GM21737 (cell line): ENCODE measurements around the gene KDM2B.
"Not testable (repeated sequence)": the region's sequence is repeated elsewhere in the genome, so short reads cannot be mapped to it uniquely, and the experiment has no call there.

Experiments used
- ATAC-seq: cut with Tn5 transposase; IDR thresholded peaks from one replicate; pipeline ENCODE4 v1.9.1; 2021; ENCODE audit warnings: mild to moderate bottlenecking, moderate library complexity; ENCODE audit not compliant: unreplicated experiment

The KDM2B gene

DNA sequence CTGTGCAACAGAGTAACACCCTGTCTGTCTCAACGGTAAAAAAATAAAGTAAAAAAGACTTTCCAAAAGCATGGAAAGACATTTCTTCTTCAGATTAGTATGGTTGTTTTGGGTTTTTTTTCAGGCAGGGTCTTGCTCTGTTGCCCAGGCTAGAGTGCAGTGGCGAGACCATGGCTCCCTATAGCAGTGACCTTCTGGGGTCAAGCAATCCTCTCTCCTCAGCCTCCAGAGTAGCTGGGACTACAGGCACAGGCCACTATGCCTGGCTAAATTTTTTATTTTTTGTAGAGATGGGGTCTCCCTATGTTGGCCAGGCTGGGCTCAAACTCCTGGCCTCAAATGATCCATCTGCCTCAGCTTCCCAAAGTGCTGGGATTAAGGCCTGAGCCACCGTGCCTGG, 72.8 kb downstream of the KDM2B start:
- no peak for ATAC-seq

GRCh38 chr12:121507245-121507644, 73.6 kb downstream of the KDM2B start:
- ATAC-seq, result no peak

- ATAC-seq, result no peak
Measured at GRCh38 chr12:121505513-121505912, 75.3 kb downstream of the KDM2B start.

- no peak for ATAC-seq
Measured at GRCh38 chr12:121504505-121504904, 76.3 kb downstream of the KDM2B start.

- no peak for ATAC-seq
Measured at GRCh38 chr12:121503395-121503794, 77.4 kb downstream of the KDM2B start.

DNA sequence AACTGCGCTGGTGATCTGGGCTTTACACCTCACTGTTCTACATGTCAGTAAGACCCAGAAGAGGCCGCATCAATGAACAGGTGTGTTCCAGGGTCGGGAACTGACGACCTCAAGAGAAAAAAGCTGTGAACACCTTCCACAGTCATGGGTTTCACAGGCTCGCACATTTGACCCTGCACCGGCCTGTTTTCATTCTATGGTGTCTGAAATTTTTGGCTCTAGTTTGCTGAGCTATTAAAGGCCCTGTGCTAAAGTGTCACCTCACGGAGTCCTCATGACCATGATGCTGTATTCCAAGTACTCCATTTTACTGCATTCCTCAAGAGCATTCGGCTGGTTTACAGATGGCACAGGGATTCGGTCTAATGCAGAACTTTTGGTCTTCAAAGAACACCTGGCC, 78.9 kb downstream of the KDM2B start:
- ATAC-seq, result no peak

DNA sequence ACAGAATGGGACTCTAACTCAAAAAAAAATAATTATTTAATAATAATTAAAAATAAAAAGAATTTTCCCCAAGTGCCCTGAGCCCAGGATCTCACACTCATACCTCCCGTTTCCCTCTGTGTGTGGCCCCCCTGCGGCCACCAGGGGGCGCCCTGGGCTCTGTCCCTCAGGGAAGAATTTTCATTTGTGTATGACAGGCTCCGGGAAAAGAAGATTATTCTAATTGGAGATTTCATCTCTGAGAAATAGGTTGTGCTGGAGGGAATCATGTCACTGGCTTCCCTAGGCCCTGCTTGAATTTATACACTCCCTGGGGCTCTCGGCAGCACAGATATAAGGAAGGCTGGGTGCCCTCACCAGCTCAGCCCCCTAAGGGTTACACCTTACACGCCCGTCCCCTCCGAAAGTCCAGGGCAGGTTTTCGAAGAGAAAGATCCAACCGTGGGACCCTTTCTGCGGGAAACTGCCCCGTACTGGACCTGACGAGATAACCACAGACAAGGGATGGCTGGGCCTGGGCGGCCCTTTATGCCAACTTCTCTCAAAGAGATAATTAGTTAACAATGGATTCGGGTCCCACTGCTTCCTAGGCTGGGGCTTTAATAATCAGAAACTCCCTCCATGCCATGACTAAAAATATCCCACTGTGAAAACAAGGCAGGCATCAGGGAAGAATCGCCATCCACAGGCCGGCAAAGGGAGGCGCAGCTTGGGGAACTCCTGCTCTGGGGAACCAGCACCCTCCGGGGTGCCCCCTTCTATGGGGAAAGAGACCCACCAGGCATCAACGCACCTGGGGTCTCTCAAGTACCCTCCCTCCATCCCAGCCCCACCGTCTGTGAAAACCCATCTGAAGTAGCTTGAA, 80.7 kb downstream of the KDM2B start:
- no peak for ATAC-seq

DNA sequence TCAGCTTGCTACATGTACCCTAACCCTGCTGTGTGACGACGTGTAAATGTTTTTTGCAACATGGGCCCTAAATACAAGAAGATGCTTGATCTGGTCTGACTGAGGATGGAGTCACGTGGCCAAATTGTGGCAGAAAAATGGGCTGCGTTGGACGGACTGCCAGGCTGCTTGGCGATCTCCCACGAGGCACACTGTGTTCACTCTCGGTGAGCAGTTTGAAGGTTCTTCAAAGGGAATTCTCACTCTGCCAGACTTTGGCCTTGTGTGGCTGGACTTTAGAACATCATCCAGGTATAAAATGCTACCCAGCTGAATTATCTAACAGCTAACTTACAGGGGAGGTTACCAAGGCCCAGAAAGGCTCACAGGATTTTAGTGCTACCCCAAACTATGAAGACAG, 85.1 kb downstream of the KDM2B start:
- ATAC-seq, result no peak

- ATAC-seq, result no peak
Measured at GRCh38 chr12:121494093-121494787, 86.6 kb downstream of the KDM2B start.

DNA sequence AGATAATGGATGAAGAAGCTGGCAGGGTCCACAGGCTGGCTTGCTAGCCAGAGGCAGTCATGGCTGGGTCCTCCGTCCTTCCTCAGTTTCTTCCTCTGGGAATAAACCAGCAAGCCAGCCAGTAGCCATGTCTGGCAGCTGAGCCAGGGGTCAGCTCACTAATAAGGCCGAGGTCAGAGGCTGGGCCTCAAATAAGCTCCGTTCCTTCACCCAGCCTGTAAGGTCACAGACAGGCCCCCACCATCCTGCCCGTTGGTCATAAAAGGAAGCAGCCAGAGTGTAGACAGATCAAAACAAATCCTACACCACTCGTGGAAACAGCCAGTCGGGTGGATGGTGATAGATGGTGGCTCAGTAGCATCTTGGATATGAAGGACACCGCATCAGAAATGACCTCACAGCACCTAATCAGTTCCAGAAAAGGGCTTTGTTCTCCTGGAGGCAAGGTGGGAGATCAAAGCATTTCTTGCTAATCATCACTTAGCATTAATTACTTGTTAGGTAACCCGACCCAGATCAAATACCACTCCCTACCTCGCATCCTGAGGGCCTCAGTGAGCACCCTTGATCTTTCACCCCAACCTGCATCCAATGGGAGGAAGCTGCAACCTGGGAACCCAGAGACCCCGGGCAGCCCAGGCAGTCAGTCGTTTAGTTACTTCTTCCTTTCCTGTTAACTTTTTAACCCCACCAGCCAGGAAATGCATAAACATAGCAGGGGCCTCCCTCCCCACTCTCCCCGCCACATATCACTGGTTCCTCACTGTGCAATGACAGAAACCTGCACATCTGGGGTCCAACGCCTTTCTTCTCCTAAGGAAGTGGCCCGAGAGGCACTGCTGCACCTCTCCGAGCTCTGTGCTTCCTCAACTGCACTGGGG, 90.2 kb downstream of the KDM2B start:
- no peak for ATAC-seq

DNA sequence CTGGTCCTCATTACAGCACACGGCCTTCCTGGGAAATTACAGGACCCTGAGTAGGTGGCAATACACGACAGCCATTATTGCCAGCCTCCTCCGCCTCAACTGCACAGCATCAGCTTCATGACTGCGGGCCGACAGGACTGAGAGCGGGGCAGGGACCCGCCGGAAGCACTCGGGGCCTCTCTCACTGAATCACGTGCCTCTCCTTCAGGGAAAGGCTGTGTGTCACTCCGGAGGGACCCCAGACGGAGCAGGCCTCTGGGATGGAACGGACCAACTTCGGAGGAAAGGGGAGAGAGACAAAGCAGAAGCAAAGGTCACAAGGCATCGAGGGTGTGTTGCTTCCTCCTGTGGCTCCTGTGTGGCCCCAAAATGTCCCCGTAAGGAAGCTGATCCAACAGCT, 90.9 kb downstream of the KDM2B start:
- ATAC-seq, result no peak

DNA sequence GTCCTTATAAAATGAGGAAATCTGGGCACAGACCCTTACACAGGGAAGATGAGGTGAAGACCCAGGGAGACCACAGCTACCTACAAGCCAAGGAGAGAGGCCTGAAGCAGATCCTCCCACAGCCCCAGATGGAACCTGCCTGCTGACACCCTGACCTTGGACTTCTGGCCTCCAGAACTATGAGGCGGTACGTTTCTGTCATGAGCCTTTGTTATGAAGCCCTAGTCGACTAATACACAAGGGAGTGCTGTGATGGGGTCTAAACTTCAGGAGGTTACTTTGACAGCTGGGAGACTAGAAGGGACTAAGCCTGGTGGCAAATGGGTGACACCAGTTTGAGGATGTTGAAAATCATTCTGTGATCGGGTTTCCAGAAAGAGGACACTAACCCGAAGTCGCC, 95.9 kb downstream of the KDM2B start:
- no peak for ATAC-seq

GRCh38 chr12:121484564-121484963, 96.3 kb downstream of the KDM2B start:
- ATAC-seq, result not testable (repeated sequence)

DNA sequence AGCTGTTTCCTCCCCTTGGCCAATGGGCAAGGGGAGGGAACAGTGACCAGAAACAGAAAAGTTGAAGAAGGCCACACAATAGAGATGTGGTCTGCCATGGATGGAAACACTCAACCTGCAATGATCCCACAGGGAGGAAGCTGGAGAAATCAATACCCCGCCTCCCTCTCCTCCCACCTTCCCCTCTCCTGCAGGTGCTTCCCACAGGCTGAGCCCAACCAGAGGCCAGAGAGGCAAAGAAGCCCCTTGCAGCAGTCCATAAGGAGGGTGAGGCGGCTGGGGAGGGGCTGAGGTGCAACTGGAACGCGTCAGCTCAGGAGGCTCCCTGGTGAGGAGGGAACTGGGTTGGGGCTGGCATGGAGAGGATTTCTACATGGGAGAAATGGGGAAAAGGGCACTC, 96.9 kb downstream of the KDM2B start:
- no peak for ATAC-seq

DNA sequence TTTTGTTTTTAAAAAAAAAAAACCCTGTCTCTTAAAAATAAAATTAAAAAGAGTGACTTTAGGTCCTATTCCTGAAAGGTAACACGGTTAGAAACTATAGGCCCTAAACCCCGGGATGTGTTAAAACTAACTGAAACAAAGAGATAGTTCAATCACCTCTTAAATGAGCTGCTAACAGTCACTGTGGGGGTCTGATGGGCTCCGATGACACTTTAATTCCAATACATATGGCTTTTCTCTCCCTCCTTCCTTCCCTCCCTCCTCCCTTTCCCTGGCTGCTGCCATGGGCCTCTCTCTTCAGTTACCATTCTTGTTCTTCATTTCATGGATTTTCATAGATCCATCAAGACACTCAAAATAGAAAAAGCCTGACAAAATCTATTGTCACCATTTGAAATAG, 104.3 kb downstream of the KDM2B start:
- ATAC-seq, result no peak

GRCh38 chr12:121475279-121475678, 105.5 kb downstream of the KDM2B start:
- no peak for ATAC-seq

- no peak for ATAC-seq
Measured at GRCh38 chr12:121472150-121472905, 108.5 kb downstream of the KDM2B start.

DNA sequence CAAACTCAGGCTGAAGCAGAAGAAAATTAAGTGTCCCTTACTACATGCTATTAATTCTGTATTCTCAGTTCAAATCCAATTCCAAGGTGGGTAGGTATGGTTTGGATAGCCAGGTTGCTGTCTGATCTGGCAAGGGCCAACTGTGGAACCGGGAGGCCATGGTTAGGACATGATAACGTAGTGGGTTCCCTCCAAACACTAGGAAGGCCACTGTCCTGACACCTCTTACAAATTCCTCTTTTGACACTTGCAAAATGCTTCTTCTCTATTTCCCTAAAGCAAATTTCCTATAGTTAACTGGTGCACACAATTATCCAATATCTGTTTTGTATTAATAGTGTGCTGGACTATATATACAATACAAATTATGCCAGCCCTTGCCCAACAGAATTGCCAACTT, 110.1 kb downstream of the KDM2B start:
- no peak for ATAC-seq

- no peak for ATAC-seq
Measured at GRCh38 chr12:121468499-121468801, 112.4 kb downstream of the KDM2B start.

DNA sequence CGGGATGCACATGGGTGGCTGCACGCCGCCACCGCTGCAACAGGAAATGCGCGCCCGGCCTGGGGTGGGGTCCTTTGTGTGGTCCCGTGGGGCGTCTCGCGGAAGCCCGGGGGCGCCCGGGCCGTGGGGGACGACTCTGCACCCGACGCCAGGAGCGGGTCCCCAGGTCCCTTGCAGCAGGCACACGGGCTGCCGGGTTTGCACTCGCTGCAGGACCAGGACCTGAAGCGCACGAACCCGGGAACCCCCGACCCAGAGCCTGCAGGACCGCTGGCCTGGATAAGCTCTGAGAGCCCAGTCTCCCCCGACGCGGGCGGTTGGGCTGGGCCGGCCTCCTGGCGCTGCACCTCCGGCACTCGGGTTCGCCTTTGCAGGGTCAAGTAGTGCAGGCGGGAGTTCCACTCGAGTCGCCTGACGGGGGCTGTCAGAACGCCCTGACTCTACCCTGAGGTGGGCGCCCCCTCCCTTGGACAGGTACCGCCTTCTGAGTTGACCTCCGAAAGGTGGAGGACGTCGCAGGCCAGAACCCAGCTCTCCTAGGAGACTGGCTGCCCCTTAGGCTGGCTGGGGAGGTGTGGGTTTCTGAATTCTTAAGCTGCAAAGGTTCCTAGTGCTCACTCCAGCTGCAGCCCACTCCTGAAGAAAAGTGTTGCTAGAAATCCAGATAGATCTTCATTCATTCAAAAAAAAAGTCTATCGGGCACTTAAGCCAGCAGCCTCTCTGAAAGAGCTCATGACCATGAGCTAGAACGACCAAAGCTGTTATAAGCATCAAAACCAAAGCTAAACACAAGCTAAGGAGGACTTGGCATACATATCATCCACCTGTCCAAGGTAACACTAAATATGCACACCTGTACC, 113.0 kb downstream of the KDM2B start:
- peak; percentile 21 for ATAC-seq
